ENCODE results near the gene SFRP5.

- TF ChIP-seq POLR2A (IDR thresholded peaks at IDR 0.05), result no peak
- peak in 10 of 11 experiments; percentile 18 to 81 (median 72) for TF ChIP-seq CTCF (IDR thresholded peaks at IDR 0.05 in 8 of 11, conservative IDR thresholded peaks at IDR 0.05 in 3 of 11)
Measured at GRCh38 chr10:97759158-97759887, 12.5 kb downstream of the SFRP5 start.

Data from spleen (tissue), 7 donors.